Measurements from ENCODE around the gene OLIG2. TPM values are rescaled to one million over a fixed set of nuclear protein-coding genes. Genes with fewer than 3 reads are reported as not detected.

Gene OLIG2
- total RNA-seq, 4 donors from 2014 or later: not detected

DNA sequence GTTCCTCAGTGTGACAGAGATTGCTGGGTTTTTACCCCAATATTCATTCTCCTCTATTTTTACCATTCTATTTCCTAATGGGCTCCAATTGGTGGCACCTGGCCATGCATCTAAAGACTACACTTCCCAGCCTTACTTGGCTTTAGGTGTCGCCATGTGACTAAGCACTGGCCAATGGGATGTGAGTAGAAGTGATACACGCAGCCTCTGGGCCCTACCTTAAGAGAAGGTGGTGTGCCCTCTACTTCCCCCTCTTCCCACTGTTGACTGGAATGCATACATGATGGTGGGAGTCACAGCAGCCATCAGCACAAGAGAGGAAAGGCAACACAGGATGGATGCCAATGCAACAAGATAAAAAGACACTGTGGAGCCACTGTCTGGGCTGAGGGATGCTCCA, 11.4 kb upstream of the OLIG2 start:
- WGBS: 77% methylated on average over 2 of the region's 2 CpGs

DNA sequence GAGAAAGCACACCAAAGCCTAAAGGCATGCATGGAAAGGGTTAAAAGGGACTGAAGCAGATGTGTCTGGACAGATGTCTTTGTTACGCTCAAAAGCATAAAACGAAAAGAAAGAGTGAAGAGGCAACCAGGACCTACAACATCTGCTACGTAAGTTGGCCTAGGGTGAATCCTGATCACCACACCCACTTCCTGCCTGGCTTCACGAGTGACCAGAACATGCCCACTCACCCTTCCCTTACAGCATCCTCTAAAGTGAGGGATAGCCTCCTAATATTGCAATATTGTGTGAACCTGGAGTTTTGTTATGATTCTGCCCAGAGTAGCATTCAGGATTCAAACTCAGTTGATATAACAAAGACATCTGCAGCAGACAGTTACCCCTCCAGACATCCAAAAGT, 10.6 kb upstream of the OLIG2 start:
- DNase-seq (ENCODE audit: low spot score in 2 of 2): no peak
- Histone ChIP-seq H3K36me3 (no peaks in the 10 kb centered on the region), H3K4me3 (no peak overlapping the region), H3K27ac (no peak overlapping the region), H3K9me3 (no peaks in the 10 kb centered on the region), H3K4me1 (peaks cover 8% of the 10 kb centered on the region), H3K27me3 (peaks cover 80% of the 10 kb centered on the region)
- TF ChIP-seq POLR2A (IDR thresholded peaks at IDR 0.05) (no peak), EP300 (IDR thresholded peaks at IDR 0.05) (no peak), POLR2AphosphoS5 (IDR thresholded peaks at IDR 0.05) (no peak)
- TF ChIP-seq, protein P1, sequence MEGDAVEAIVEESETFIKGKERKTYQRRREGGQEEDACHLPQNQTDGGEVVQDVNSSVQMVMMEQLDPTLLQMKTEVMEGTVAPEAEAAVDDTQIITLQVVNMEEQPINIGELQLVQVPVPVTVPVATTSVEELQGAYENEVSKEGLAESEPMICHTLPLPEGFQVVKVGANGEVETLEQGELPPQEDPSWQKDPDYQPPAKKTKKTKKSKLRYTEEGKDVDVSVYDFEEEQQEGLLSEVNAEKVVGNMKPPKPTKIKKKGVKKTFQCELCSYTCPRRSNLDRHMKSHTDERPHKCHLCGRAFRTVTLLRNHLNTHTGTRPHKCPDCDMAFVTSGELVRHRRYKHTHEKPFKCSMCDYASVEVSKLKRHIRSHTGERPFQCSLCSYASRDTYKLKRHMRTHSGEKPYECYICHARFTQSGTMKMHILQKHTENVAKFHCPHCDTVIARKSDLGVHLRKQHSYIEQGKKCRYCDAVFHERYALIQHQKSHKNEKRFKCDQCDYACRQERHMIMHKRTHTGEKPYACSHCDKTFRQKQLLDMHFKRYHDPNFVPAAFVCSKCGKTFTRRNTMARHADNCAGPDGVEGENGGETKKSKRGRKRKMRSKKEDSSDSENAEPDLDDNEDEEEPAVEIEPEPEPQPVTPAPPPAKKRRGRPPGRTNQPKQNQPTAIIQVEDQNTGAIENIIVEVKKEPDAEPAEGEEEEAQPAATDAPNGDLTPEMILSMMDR (IDR thresholded peaks at IDR 0.05): no peak
- WGBS: 20% methylated on average over 4 of the region's 4 CpGs

More for the DNA sequence above, 11.4 kb upstream of the OLIG2 start:
- peaks cover 74% of the 10 kb centered on the region for H3K27me3 ChIP-seq
- H3K36me3 ChIP-seq: no peaks in the 10 kb centered on the region
- no peak overlapping the region for H3K27ac ChIP-seq
- DNase-seq (ENCODE audit: low spot score in 2 of 2): no peak
- no peak for TF ChIP-seq POLR2AphosphoS5 (IDR thresholded peaks at IDR 0.05)
- no peak for TF ChIP-seq POLR2A (IDR thresholded peaks at IDR 0.05)
- TF ChIP-seq, protein P1 (IDR thresholded peaks at IDR 0.05): no peak
- TF ChIP-seq EP300 (IDR thresholded peaks at IDR 0.05): no peak
- peaks cover under 1% of the 10 kb centered on the region for H3K4me1 ChIP-seq
- H3K4me3 ChIP-seq: no peak overlapping the region
- H3K9me3 ChIP-seq: no peaks in the 10 kb centered on the region

DNA sequence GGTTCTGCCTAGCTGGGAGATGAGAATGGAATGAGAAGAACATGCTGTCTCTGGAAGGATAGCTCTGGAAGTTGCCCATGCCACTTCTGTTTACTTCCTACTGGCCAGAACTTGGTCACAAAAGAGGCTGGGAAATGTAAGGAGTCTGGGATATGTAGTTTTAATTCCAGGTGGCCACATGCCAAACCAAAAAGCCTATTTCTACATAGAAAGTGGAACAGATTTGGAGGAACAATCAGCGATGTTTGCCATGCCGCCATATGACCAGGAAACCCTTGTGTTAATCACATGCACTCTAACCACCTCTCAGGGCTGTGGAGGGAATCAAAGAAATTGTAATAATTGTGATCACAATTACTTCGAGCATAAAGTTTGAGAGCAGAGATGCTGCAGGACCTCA, 10.0 kb upstream of the OLIG2 start:
- no peak overlapping the region for H3K27ac ChIP-seq
- no peak for DNase-seq (ENCODE audit: low spot score in 2 of 2)
- no peaks in the 10 kb centered on the region for H3K36me3 ChIP-seq
- 88% methylated on average over 3 of the region's 3 CpGs for WGBS
- H3K27me3 ChIP-seq: peaks cover 83% of the 10 kb centered on the region
- peaks cover 12% of the 10 kb centered on the region for H3K4me1 ChIP-seq
- no peaks in the 10 kb centered on the region for H3K9me3 ChIP-seq
- TF ChIP-seq POLR2AphosphoS5 (IDR thresholded peaks at IDR 0.05): no peak
- no peak for TF ChIP-seq POLR2A (IDR thresholded peaks at IDR 0.05)
- TF ChIP-seq, protein P1 (IDR thresholded peaks at IDR 0.05): no peak
- TF ChIP-seq EP300 (IDR thresholded peaks at IDR 0.05): no peak
- H3K4me3 ChIP-seq: no peak overlapping the region

DNA sequence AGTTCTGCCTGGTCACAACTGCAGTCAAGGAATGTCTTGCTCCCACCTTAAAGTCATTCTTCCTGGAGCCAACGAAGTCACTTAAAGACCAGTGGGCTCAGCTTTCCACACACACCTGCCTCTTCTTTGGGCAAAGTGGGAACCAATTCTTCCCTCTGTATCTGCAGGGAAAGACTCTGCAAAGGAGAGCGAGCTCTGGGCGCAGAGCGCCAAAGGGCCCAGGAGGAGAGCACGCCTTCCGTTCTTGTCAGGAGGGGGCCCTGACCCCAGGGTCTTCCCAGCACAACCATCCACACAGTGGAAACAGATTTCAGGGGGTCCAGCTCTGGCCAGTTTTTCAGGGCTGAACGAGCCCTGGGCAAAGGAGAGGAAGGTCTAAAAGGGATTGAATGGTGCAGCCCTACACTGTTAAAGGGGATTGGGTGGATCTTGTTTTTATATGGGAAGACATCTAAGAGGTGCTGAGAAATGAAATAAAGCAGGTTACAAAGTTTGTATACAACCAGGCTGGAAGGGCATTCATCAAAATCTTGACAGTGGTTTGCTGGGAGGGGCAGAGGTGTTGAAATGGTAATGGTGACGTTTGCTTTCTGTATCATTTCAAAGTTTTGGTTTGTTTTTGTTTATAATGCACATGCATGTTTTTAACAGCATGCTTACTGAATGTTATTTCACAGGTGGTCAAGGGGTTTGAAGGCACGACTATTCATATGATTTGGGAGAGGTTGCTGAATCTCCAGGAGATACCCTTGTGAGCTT, 6.8 kb upstream of the OLIG2 start:
- DNase-seq (ENCODE audit: low spot score in 2 of 2): no peak
- 19% methylated on average over 7 of the region's 9 CpGs for WGBS
- Histone ChIP-seq H3K27me3 (peaks cover 99% of the 10 kb centered on the region), H3K36me3 (no peaks in the 10 kb centered on the region), H3K4me3 (no peak overlapping the region), H3K27ac (no peak overlapping the region), H3K9me3 (no peaks in the 10 kb centered on the region), H3K4me1 (peaks cover 27% of the 10 kb centered on the region)
- TF ChIP-seq POLR2A (IDR thresholded peaks at IDR 0.05) (no peak), EP300 (IDR thresholded peaks at IDR 0.05) (no peak), POLR2AphosphoS5 (IDR thresholded peaks at IDR 0.05) (no peak)
- TF ChIP-seq, protein P1 (IDR thresholded peaks at IDR 0.05): no peak

DNA sequence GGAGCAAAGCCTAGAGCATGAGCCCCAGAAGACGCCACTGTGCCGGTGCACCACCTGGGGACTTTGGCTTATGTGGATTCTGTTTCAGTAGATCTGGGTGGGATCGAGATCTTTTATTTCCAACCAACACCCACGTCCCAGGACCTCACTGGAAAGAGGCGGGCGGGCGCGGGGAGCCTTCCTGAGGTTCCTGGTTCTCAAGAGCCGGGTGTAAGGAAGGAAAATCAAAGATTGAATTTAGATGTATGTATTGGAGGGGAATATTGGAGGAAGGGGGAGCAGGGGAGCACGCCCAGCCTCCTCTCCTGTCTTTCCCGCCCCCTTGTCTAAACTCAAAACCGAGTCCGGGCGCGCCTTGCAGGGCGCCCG, 6.2 kb upstream of the OLIG2 start:
- H3K4me1 ChIP-seq: peaks cover 34% of the 10 kb centered on the region
- H3K4me3 ChIP-seq: peak overlapping the region; percentile 27
- H3K27ac ChIP-seq: no peak overlapping the region
- H3K27me3 ChIP-seq: peaks cover 100% of the 10 kb centered on the region
- 8% methylated on average over 16 of the region's 17 CpGs for WGBS
- no peaks in the 10 kb centered on the region for H3K36me3 ChIP-seq
- H3K9me3 ChIP-seq: no peaks in the 10 kb centered on the region
- DNase-seq (ENCODE audit: low spot score in 2 of 2): no peak
- no peak for TF ChIP-seq POLR2AphosphoS5 (IDR thresholded peaks at IDR 0.05)
- no peak for TF ChIP-seq POLR2A (IDR thresholded peaks at IDR 0.05)
- TF ChIP-seq, protein P1 (IDR thresholded peaks at IDR 0.05): no peak
- TF ChIP-seq EP300 (IDR thresholded peaks at IDR 0.05): no peak
